ENCODE results near the gene SLAIN1.

The SLAIN1 gene

DNA sequence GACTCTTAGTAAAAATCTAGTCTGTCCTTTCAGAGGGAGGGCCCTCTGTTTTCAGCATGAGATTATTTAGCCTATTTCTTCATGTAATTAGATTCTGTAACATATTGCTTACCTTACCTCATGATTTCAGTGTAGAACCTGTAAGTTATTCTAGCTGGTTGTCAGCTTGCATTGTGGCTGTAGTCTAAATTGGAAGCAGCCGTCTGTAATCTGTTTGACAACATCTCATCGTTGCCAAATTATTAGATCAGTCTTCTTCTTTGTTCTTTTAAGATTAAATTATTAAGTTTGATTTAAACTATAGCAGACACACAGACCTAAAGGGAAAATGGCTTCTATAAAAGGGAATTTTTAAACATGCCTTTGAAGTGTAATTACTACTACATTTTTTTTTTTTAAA is 34.8 kb downstream of the SLAIN1 start:
- TF ChIP-seq TAF1 (IDR thresholded peaks at IDR 0.05; ENCODE audit: borderline replicate concordance, insufficient read depth, low read length) (no peak), SIN3A (IDR thresholded peaks at IDR 0.05; ENCODE audit: borderline replicate concordance, insufficient read depth, low read length) (no peak), FOXP2 (optimal IDR thresholded peaks at IDR 0.05; ENCODE audit: borderline replicate concordance, extremely low read depth, extremely low read length, insufficient read depth) (no peak), POLR2AphosphoS5 (IDR thresholded peaks at IDR 0.05; ENCODE audit: low read depth, low read length) (no peak)
- TF ChIP-seq, protein P1, sequence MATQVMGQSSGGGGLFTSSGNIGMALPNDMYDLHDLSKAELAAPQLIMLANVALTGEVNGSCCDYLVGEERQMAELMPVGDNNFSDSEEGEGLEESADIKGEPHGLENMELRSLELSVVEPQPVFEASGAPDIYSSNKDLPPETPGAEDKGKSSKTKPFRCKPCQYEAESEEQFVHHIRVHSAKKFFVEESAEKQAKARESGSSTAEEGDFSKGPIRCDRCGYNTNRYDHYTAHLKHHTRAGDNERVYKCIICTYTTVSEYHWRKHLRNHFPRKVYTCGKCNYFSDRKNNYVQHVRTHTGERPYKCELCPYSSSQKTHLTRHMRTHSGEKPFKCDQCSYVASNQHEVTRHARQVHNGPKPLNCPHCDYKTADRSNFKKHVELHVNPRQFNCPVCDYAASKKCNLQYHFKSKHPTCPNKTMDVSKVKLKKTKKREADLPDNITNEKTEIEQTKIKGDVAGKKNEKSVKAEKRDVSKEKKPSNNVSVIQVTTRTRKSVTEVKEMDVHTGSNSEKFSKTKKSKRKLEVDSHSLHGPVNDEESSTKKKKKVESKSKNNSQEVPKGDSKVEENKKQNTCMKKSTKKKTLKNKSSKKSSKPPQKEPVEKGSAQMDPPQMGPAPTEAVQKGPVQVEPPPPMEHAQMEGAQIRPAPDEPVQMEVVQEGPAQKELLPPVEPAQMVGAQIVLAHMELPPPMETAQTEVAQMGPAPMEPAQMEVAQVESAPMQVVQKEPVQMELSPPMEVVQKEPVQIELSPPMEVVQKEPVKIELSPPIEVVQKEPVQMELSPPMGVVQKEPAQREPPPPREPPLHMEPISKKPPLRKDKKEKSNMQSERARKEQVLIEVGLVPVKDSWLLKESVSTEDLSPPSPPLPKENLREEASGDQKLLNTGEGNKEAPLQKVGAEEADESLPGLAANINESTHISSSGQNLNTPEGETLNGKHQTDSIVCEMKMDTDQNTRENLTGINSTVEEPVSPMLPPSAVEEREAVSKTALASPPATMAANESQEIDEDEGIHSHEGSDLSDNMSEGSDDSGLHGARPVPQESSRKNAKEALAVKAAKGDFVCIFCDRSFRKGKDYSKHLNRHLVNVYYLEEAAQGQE (IDR thresholded peaks at IDR 0.05; ENCODE audit: insufficient read depth in 1 of 2, low read depth in 2 of 2, low read length in 2 of 2), result no peak

DNA sequence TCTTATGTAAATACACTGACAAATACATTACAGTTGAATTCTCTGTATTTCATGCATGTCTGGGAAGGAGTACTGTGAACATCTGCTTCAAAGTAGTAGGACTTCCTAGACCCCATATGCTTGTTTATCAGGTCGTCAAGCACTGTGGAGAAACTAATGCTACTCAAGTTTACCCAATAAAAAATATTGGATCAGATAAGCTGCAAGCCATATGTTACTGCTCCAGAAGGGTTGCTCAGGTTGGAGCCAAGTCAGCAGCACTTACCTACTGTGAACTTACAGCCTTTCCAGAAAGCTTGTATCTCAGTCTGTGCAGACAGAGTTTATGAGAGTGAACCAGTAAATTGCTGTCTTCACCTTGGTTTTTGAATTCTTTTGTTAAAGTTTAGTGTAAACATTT is 36.2 kb downstream of the SLAIN1 start:
- no peak for TF ChIP-seq POLR2AphosphoS5 (IDR thresholded peaks at IDR 0.05; ENCODE audit: low read depth, low read length)
- TF ChIP-seq SIN3A (IDR thresholded peaks at IDR 0.05; ENCODE audit: borderline replicate concordance, insufficient read depth, low read length), result no peak
- TF ChIP-seq, protein P1 (IDR thresholded peaks at IDR 0.05; ENCODE audit: insufficient read depth in 1 of 2, low read depth in 2 of 2, low read length in 2 of 2), result no peak
- TF ChIP-seq FOXP2 (optimal IDR thresholded peaks at IDR 0.05; ENCODE audit: borderline replicate concordance, extremely low read depth, extremely low read length, insufficient read depth), result no peak
- TF ChIP-seq TAF1 (IDR thresholded peaks at IDR 0.05; ENCODE audit: borderline replicate concordance, insufficient read depth, low read length), result no peak

DNA sequence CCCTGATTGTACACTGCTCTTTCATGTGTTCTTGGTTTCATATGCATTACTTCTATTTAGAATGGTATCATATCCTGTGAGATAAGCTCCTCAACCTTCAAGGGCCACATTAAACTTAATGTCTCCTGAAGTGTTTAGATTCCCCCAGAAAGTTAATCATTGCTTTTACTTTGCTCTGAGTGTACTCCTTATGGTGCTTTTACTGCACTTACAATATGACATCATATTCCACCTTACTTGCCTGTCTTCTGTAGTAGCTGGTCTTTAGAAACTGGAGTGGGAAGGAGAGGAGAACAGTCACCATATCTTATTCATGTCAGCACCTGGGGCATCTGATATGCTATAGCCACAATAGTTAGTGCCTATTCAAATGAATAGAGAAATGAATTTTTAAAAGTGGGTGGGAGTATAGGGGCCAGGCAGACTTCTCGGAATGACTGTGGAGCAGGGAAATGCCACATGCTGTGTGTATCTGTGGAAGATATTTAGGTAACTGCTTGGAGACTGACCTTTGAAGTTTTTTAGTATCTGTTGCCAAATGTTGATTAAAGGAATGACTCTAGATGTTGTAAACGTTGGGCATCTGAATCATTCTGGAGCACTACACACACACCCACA is 40.2 kb downstream of the SLAIN1 start:
- TF ChIP-seq SIN3A (IDR thresholded peaks at IDR 0.05; ENCODE audit: borderline replicate concordance, insufficient read depth, low read length), result no peak
- TF ChIP-seq, protein P1 (IDR thresholded peaks at IDR 0.05; ENCODE audit: insufficient read depth in 1 of 2, low read depth in 2 of 2, low read length in 2 of 2), result no peak
- no peak for TF ChIP-seq POLR2AphosphoS5 (IDR thresholded peaks at IDR 0.05; ENCODE audit: low read depth, low read length)
- TF ChIP-seq FOXP2 (optimal IDR thresholded peaks at IDR 0.05; ENCODE audit: borderline replicate concordance, extremely low read depth, extremely low read length, insufficient read depth), result no peak
- no peak for TF ChIP-seq TAF1 (IDR thresholded peaks at IDR 0.05; ENCODE audit: borderline replicate concordance, insufficient read depth, low read length)

DNA sequence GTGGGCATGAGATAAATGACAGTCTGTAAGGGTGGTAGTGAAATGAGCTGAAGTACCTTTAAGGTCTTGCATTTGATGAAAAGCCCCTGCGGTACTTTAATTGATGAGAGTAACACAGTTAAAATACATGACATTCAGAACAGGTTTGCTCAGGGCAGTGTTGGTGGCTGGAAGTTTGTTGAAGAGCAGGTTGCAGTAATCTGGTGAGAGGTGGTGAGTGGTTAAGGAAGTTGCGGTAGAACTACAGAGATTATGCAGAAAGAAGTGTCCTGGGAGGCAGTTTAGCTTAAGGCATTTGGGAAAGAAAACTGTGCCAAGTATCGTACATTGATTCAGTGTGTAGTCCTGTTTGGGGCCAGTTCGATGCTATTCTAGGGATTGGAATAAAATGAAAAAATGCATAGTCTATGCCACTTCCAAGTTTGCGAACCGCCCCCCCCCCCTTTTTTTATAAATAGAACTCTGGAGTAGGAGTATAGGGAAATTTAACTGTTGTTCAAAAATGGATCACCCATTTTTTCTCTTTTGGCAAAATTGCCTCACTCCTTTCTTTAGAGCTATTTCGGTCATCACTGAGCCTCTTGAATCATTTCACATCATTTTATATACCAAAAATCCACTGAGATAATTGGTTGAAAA is 42.7 kb downstream of the SLAIN1 start:
- TF ChIP-seq, protein P1 (IDR thresholded peaks at IDR 0.05; ENCODE audit: insufficient read depth in 1 of 2, low read depth in 2 of 2, low read length in 2 of 2), result no peak
- TF ChIP-seq SIN3A (IDR thresholded peaks at IDR 0.05; ENCODE audit: borderline replicate concordance, insufficient read depth, low read length) (no peak), TAF1 (IDR thresholded peaks at IDR 0.05; ENCODE audit: borderline replicate concordance, insufficient read depth, low read length) (no peak), POLR2AphosphoS5 (IDR thresholded peaks at IDR 0.05; ENCODE audit: low read depth, low read length) (no peak), FOXP2 (optimal IDR thresholded peaks at IDR 0.05; ENCODE audit: borderline replicate concordance, extremely low read depth, extremely low read length, insufficient read depth) (no peak)

Data from PFSK-1 (cell line).